Hepatocyte (in vitro differentiated cells): Measurements from ENCODE around the gene GMDS. TPM values are rescaled to one million over a fixed set of nuclear protein-coding genes. Genes with fewer than 3 reads are reported as not detected.

ENCODE experiments used
- DNase-seq: peaks from one replicate; pipeline ENCODE4 v3.0.0-alpha.2; 2016; ENCODE audit warnings: low spot score
- H2AFZ ChIP-seq: fragments of 200-600 bp; sonication (generic); 2 replicates; pipeline ENCODE4 v1.6.0; 2016; ENCODE audit warnings: antibody characterized with exemption, mild to moderate bottlenecking
- H3K27ac ChIP-seq: fragments of 200-600 bp; sonication (generic); 2 replicates; pipeline ENCODE4 v1.5.1; 2016; ENCODE audit warnings: mild to moderate bottlenecking
- H3K27me3 ChIP-seq: fragments of 200-600 bp; sonication (generic); 2 replicates; pipeline ENCODE4 v1.6.1; 2016
- H3K36me3 ChIP-seq: fragments of 200-600 bp; sonication (generic); replicated peaks from 2 replicates; pipeline ENCODE4 v1.5.1; 2016; ENCODE audit warnings: low read depth; ENCODE audit not compliant: insufficient read depth
- H3K4me1 ChIP-seq: fragments of 200-600 bp; sonication (generic); 2 replicates; pipeline ENCODE4 v1.5.1; 2016; ENCODE audit warnings: mild to moderate bottlenecking, moderate library complexity; ENCODE audit not compliant: insufficient read depth
- H3K4me2 ChIP-seq: fragments of 200-600 bp; sonication (generic); 2 replicates; pipeline ENCODE4 v1.6.0; 2016
- H3K4me3 ChIP-seq: fragments of 200-600 bp; sonication (generic); 2 replicates; pipeline ENCODE4 v1.5.1; 2016; ENCODE audit warnings: mild to moderate bottlenecking
- H3K79me2 ChIP-seq: fragments of 200-600 bp; sonication (generic); 2 replicates; pipeline ENCODE4 v1.6.0; 2017; ENCODE audit warnings: mild to moderate bottlenecking
- H3K9me2 ChIP-seq: fragments of 200-600 bp; sonication (generic); replicated peaks from 2 replicates; pipeline ENCODE4 v1.6.0; 2017; ENCODE audit warnings: mild to moderate bottlenecking; ENCODE audit not compliant: insufficient read depth
- H3K9me3 ChIP-seq: fragments of 200-600 bp; sonication (generic); 2 replicates; pipeline ENCODE4 v1.5.1; 2016; ENCODE audit warnings: low read depth, mild to moderate bottlenecking
- H4K20me1 ChIP-seq: fragments of 200-600 bp; sonication (generic); 2 replicates; pipeline ENCODE4 v1.6.0; 2016; ENCODE audit warnings: mild to moderate bottlenecking; ENCODE audit not compliant: insufficient read depth, poor library complexity, severe bottlenecking
- EZH2 ChIP-seq: fragments of 200-600 bp; sonication (generic); IDR thresholded peaks from 2 replicates; pipeline ENCODE4 v1.6.1; 2016; ENCODE audit warnings: antibody characterized with exemption, mild to moderate bottlenecking, borderline replicate concordance
- EZH2phosphoT487 ChIP-seq: fragments of 200-600 bp; sonication (generic); IDR thresholded peaks from one replicate; pipeline ENCODE4 v1.6.1; 2018; ENCODE audit warnings: antibody characterized with exemption, mild to moderate bottlenecking, low read depth, moderate library complexity; ENCODE audit not compliant: unreplicated experiment, severe bottlenecking
- WGBS: methylation state at CpG from one replicate; pipeline ENCODE4 v1.1.6; 2016; ENCODE audit warnings: low lambda C conversion rate; ENCODE audit errors: missing lambda C conversion rate; 5-methylcytosine and 5-hydroxymethylcytosine counted together
- polyA plus RNA-seq: library from polyadenylated mRNA; unstranded; fragments of >200 nt; fragmentation: Nextera tagmentation; extraction: Ambion mirVana; gene quantifications from 2 replicates; pipeline ENCODE4 v1.2.1, GENCODE V29; 2016
- total RNA-seq: library from RNA; depleted of rRNA; stranded (reverse); fragments of >200 nt; gene quantifications from 2 replicates; pipeline ENCODE4 v1.2.3, GENCODE V29; 2014
- TF ChIP-seq, protein P1 (sequence below): fragments of 200-600 bp; sonication (generic); IDR thresholded peaks from 2 replicates; pipeline ENCODE4 v1.5.1; 2016; ENCODE audit warnings: antibody characterized with exemption, mild to moderate bottlenecking; ENCODE audit not compliant: poor library complexity

GMDS gene
- total and polyA plus RNA-seq, 2 experiments from 2014 or later, result 20.7 to 32.6 TPM

DNA sequence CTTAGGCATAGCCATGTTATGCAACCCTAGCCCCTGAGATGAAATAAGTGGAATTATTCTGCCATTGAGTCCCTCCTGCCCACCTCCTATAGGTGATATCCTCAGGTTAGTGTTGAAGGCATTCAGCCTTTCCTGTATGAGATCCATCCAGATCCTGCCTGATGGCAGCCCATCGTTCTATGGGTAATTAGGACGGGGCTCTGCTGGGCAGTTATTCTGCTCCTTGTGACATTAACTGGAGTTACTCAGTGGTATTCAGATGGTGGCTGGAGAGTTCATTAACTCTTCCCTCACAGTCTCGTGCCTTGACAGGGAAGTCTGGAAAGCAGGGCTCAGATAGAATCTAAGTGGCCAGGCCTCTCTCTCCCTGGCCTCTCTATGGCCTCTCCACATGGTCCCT is 9.3 kb upstream of the GMDS start:
- no peaks in the 10 kb centered on the region for H3K9me3 ChIP-seq
- H3K79me2 ChIP-seq, result no peaks in the 10 kb centered on the region
- H3K27ac ChIP-seq, result no peak overlapping the region
- no peaks in the 10 kb centered on the region for H4K20me1 ChIP-seq
- H3K4me3 ChIP-seq, result no peak overlapping the region
- no peak for TF ChIP-seq EZH2
- no peak for TF ChIP-seq EZH2phosphoT487
- TF ChIP-seq, protein P1, sequence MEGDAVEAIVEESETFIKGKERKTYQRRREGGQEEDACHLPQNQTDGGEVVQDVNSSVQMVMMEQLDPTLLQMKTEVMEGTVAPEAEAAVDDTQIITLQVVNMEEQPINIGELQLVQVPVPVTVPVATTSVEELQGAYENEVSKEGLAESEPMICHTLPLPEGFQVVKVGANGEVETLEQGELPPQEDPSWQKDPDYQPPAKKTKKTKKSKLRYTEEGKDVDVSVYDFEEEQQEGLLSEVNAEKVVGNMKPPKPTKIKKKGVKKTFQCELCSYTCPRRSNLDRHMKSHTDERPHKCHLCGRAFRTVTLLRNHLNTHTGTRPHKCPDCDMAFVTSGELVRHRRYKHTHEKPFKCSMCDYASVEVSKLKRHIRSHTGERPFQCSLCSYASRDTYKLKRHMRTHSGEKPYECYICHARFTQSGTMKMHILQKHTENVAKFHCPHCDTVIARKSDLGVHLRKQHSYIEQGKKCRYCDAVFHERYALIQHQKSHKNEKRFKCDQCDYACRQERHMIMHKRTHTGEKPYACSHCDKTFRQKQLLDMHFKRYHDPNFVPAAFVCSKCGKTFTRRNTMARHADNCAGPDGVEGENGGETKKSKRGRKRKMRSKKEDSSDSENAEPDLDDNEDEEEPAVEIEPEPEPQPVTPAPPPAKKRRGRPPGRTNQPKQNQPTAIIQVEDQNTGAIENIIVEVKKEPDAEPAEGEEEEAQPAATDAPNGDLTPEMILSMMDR, result no peak
- 97% methylated on average over 3 of the region's 3 CpGs for WGBS
- H3K9me2 ChIP-seq, result no peaks in the 10 kb centered on the region
- DNase-seq, result no peak
- H3K4me2 ChIP-seq, result no peak overlapping the region
- H3K36me3 ChIP-seq, result no peaks in the 10 kb centered on the region
- no peak overlapping the region for H2AFZ ChIP-seq
- peaks cover 13% of the 10 kb centered on the region for H3K4me1 ChIP-seq
- H3K27me3 ChIP-seq, result no peaks in the 10 kb centered on the region

DNA sequence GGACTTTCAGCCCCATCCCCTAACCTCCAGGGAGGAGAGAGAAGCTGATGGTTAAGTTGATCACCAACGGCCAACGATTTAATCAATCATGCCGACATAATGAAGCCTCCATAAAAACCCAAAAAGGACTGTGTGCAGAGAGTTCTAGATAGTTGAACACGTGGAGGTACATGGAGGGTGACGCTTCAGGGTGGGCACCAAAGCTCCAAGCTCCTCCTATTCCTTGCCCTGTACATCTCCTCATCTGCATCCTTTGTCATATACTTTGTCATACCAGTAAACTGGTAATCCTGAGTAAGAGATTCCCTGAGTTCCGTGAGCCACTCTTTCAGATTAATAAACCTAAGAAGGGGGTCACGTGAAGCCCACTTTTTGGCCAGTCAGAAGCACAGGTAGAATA is 3.7 kb upstream of the GMDS start:
- H4K20me1 ChIP-seq, result no peaks in the 10 kb centered on the region
- H2AFZ ChIP-seq, result no peak overlapping the region
- H3K79me2 ChIP-seq, result peaks cover 17% of the 10 kb centered on the region
- H3K27me3 ChIP-seq, result no peaks in the 10 kb centered on the region
- no peaks in the 10 kb centered on the region for H3K9me2 ChIP-seq
- WGBS, result 94% methylated on average over 7 of the region's 7 CpGs
- H3K36me3 ChIP-seq, result no peaks in the 10 kb centered on the region
- peaks cover 5% of the 10 kb centered on the region for H3K4me1 ChIP-seq
- H3K4me2 ChIP-seq, result no peak overlapping the region
- no peak for DNase-seq
- no peak overlapping the region for H3K27ac ChIP-seq
- no peak for TF ChIP-seq EZH2phosphoT487
- TF ChIP-seq, protein P1, result no peak
- no peak for TF ChIP-seq EZH2
- no peaks in the 10 kb centered on the region for H3K9me3 ChIP-seq
- no peak overlapping the region for H3K4me3 ChIP-seq

DNA sequence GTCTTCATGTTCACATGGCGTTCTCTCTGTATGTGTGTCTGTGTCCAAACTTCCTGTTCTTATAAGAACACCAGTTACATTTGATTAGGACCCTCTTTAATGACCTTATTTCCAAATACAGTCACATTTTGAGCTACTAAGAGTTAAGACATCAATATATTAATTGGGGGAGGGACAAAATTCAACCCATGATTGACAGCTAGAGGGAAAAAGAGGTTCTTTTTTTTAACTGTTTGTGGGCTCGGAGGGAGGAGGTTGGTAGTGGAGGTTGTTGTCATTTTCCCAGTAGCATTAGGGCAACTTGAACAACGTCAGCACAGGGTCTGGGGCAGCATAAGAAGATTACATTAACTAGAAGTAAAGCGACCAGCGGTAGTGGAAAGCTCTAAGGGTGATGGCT is 2.3 kb upstream of the GMDS start:
- H3K79me2 ChIP-seq, result peaks cover 30% of the 10 kb centered on the region
- no peak overlapping the region for H3K27ac ChIP-seq
- H3K4me3 ChIP-seq, result no peak overlapping the region
- 94% methylated on average over 5 of the region's 5 CpGs for WGBS
- no peak overlapping the region for H3K4me2 ChIP-seq
- no peaks in the 10 kb centered on the region for H3K9me2 ChIP-seq
- H2AFZ ChIP-seq, result no peak overlapping the region
- no peaks in the 10 kb centered on the region for H3K9me3 ChIP-seq
- TF ChIP-seq EZH2phosphoT487 (no peak), EZH2 (no peak)
- TF ChIP-seq, protein P1, result no peak
- no peaks in the 10 kb centered on the region for H3K36me3 ChIP-seq
- no peak for DNase-seq
- no peaks in the 10 kb centered on the region for H3K27me3 ChIP-seq
- H3K4me1 ChIP-seq, result peaks cover 8% of the 10 kb centered on the region
- no peaks in the 10 kb centered on the region for H4K20me1 ChIP-seq
